H9 (cell line): Measurements from ENCODE around the gene RNF220. TPM values are rescaled to one million over a fixed set of nuclear protein-coding genes. Genes with fewer than 3 reads are reported as not detected.

Experiments used
- DNase-seq: peaks from one replicate; pipeline ENCODE4 v3.0.0-alpha.2; 2017
- H2AFZ ChIP-seq: one replicate; pipeline ENCODE4 v1.6.1; 2013; ENCODE audit warnings: mild to moderate bottlenecking, low read length, control low read depth, moderate library complexity
- H2AK5ac ChIP-seq: 2 replicates; pipeline ENCODE4 v1.6.1; 2013; ENCODE audit warnings: low read length, control low read depth, mixed read lengths; ENCODE audit not compliant: insufficient read length
- H2BK120ac ChIP-seq: one replicate; pipeline ENCODE4 v1.6.1; 2013; ENCODE audit warnings: low read depth, mild to moderate bottlenecking, low read length, control low read depth, inconsistent platforms; ENCODE audit not compliant: poor library complexity, severe bottlenecking
- H2BK12ac ChIP-seq: 2 replicates; pipeline ENCODE4 v1.6.1; 2013; ENCODE audit warnings: low read length, control low read depth, mixed read lengths, low read depth; ENCODE audit not compliant: insufficient read length
- H2BK15ac ChIP-seq: 2 replicates; pipeline ENCODE4 v1.6.1; 2013; ENCODE audit warnings: low read depth, low read length, control low read depth
- H2BK20ac ChIP-seq: one replicate; pipeline ENCODE4 v1.6.1; 2013; ENCODE audit warnings: low read depth, mild to moderate bottlenecking, low read length, control low read depth, inconsistent platforms; ENCODE audit not compliant: poor library complexity, severe bottlenecking
- H2BK5ac ChIP-seq: 2 replicates; pipeline ENCODE4 v1.6.1; 2013; ENCODE audit warnings: low read length, control low read depth, mixed read lengths; ENCODE audit not compliant: insufficient read length
- H3K14ac ChIP-seq: 2 replicates; pipeline ENCODE4 v1.6.1; 2013; ENCODE audit warnings: low read length, control low read depth; ENCODE audit not compliant: insufficient read depth
- H3K18ac ChIP-seq: 2 replicates; pipeline ENCODE4 v1.6.1; 2013; ENCODE audit warnings: low read depth, mild to moderate bottlenecking, mixed read lengths, low read length, control low read depth; ENCODE audit not compliant: insufficient read length
- H3K23ac ChIP-seq: 2 replicates; pipeline ENCODE4 v1.6.1; 2013; ENCODE audit warnings: low read length, control low read depth, mixed read lengths, low read depth; ENCODE audit not compliant: insufficient read length
- H3K23me2 ChIP-seq: 2 replicates; pipeline ENCODE4 v1.6.1; 2013; ENCODE audit warnings: low read depth, mild to moderate bottlenecking, mixed read lengths, low read length, control low read depth; ENCODE audit not compliant: insufficient read length, poor library complexity, severe bottlenecking
- H3K27ac ChIP-seq: 2 replicates; pipeline ENCODE4 v1.5.1; 2013; ENCODE audit warnings: low read length, control low read depth, mixed read lengths, low read depth; ENCODE audit not compliant: insufficient read length
- H3K27me3 ChIP-seq: 2 replicates; pipeline ENCODE4 v1.6.1; 2013; ENCODE audit warnings: low read length, control low read depth, inconsistent platforms; ENCODE audit not compliant: insufficient read depth
- H3K4ac ChIP-seq: 2 replicates; pipeline ENCODE4 v1.6.1; 2013; ENCODE audit warnings: low read depth, mild to moderate bottlenecking, control low read depth, inconsistent platforms, low read length, moderate library complexity
- H3K4me1 ChIP-seq: 2 replicates; pipeline ENCODE4 v1.6.1; 2013; ENCODE audit warnings: low read length, control low read depth, inconsistent platforms; ENCODE audit not compliant: insufficient read depth
- H3K4me2 ChIP-seq: 2 replicates; pipeline ENCODE4 v1.6.1; 2013; ENCODE audit warnings: low read length, control low read depth, mixed read lengths; ENCODE audit not compliant: insufficient read length, insufficient read depth
- H3K56ac ChIP-seq: 2 replicates; pipeline ENCODE4 v1.6.1; 2013; ENCODE audit warnings: low read depth, mild to moderate bottlenecking, mixed read lengths, low read length, control low read depth; ENCODE audit not compliant: insufficient read length
- H3K79me1 ChIP-seq: 2 replicates; pipeline ENCODE4 v1.6.1; 2013; ENCODE audit warnings: low read depth, mild to moderate bottlenecking, moderate library complexity, low read length, control low read depth, inconsistent platforms; ENCODE audit not compliant: insufficient read depth, poor library complexity, severe bottlenecking
- H3K79me2 ChIP-seq: 2 replicates; pipeline ENCODE4 v1.6.1; 2013; ENCODE audit warnings: low read length, control low read depth, inconsistent platforms; ENCODE audit not compliant: insufficient read depth
- H3K9ac ChIP-seq: 2 replicates; pipeline ENCODE4 v1.6.1; 2013; ENCODE audit warnings: low read length, control low read depth, mixed read lengths; ENCODE audit not compliant: insufficient read length; ENCODE audit errors: extremely low read depth
- H3K9me3 ChIP-seq: one replicate; pipeline ENCODE4 v1.6.1; 2013; ENCODE audit warnings: low read depth, low read length, inconsistent platforms; ENCODE audit not compliant: control insufficient read depth
- H3T11ph ChIP-seq: one replicate; pipeline ENCODE4 v1.6.1; 2013; ENCODE audit warnings: mild to moderate bottlenecking, low read length, control low read depth, inconsistent platforms
- H4K20me1 ChIP-seq: one replicate; pipeline ENCODE4 v1.6.1; 2013; ENCODE audit not compliant: control insufficient read depth, insufficient read length, insufficient read depth
- H4K5ac ChIP-seq: 2 replicates; pipeline ENCODE4 v1.6.1; 2013; ENCODE audit warnings: low read depth, mild to moderate bottlenecking, mixed read lengths, low read length, control low read depth; ENCODE audit not compliant: insufficient read length
- H4K8ac ChIP-seq: replicated peaks from 2 replicates; pipeline ENCODE4 v1.6.1; 2013; ENCODE audit warnings: low read length, control low read depth, mixed read lengths, low read depth; ENCODE audit not compliant: insufficient read length
- H4K91ac ChIP-seq: 2 replicates; pipeline ENCODE4 v1.6.1; 2013; ENCODE audit warnings: low read depth, mild to moderate bottlenecking, moderate library complexity, mixed read lengths, low read length, control low read depth; ENCODE audit not compliant: insufficient read length
- H3K27ac Mint-ChIP-seq, 3 experiments: 2 replicates in 2 of 3; 3 replicates in 1 of 3; pipeline ENCODE4 v1.8.0; 2020 to 2021; ENCODE audit warnings: mixed read lengths in 3 of 3, mild to moderate bottlenecking in 1 of 3, moderate library complexity in 1 of 3
- H3K27me3 Mint-ChIP-seq: 2 replicates; pipeline ENCODE4 v1.8.0; 2021; ENCODE audit warnings: low read depth, mild to moderate bottlenecking, moderate library complexity, mixed read lengths
- H3K36me3 Mint-ChIP-seq, 3 experiments: 2 replicates in 2 of 3; 3 replicates in 1 of 3; pipeline ENCODE4 v1.8.0; 2020 to 2021; ENCODE audit warnings: low read depth in 3 of 3, mixed read lengths in 3 of 3; ENCODE audit not compliant: insufficient read depth in 1 of 3
- H3K4me1 Mint-ChIP-seq, 2 experiments: 2 replicates each; pipeline ENCODE4 v1.8.0; 2020; ENCODE audit warnings: mixed read lengths in 2 of 2
- H3K4me3 Mint-ChIP-seq, 2 experiments: 2 replicates in 1 of 2; 3 replicates in 1 of 2; pipeline ENCODE4 v1.8.0; 2020 to 2021; ENCODE audit warnings: mild to moderate bottlenecking in 2 of 2, mixed read lengths in 2 of 2, moderate library complexity in 1 of 2
- H3K9me3 Mint-ChIP-seq, 2 experiments: 2 replicates in 1 of 2; 3 replicates in 1 of 2; pipeline ENCODE4 v1.8.0; 2020; ENCODE audit warnings: mild to moderate bottlenecking in 2 of 2, mixed read lengths in 2 of 2, moderate library complexity in 1 of 2
- CTCF ChIP-seq: fragments of 200-600 bp; sonication (generic); conservative IDR thresholded peaks from 3 replicates; pipeline ENCODE4 v1.8.0; 2021; ENCODE audit warnings: antibody characterized with exemption, mild to moderate bottlenecking
- WGBS: extraction: QIAGEN DNeasy Blood & Tissue Kit; methylation state at CpG from one replicate; pipeline ENCODE4 v1.1.7; 2013; ENCODE audit warnings: missing lambda C conversion rate, low lambda C conversion rate, mixed read lengths; ENCODE audit not compliant: insufficient read length; ENCODE audit errors: extremely low coverage; 5-methylcytosine and 5-hydroxymethylcytosine counted together
- total RNA-seq: library from RNA; stranded (reverse); gene quantifications from 2 replicates; pipeline ENCODE4 v1.2.1, GENCODE V29; 2021

The RNF220 gene
- total RNA-seq, 1 experiment from 2014 or later = 109 TPM

- Histone ChIP-seq H3K23me2 (no peaks in the 10 kb centered on the region), H2BK120ac (no peak overlapping the region), H3K9ac (no peak overlapping the region), H2AK5ac (no peak overlapping the region), H3K18ac (no peak overlapping the region), H2AFZ (no peak overlapping the region), H4K91ac (no peak overlapping the region), H3K56ac (no peak overlapping the region), H3T11ph (no peak overlapping the region), H3K27me3 (no peaks in the 10 kb centered on the region), H3K14ac (no peak overlapping the region), H2BK5ac (no peak overlapping the region), H2BK20ac (no peak overlapping the region), H4K5ac (no peak overlapping the region), H2BK12ac (no peak overlapping the region), H4K8ac (no peak overlapping the region), H3K4me1 (no peaks in the 10 kb centered on the region), H3K4ac (no peak overlapping the region), H3K23ac (no peak overlapping the region), H3K4me2 (no peak overlapping the region), H3K27ac (no peak overlapping the region), H3K79me2 (no peaks in the 10 kb centered on the region), H3K79me1 (no peaks in the 10 kb centered on the region), H2BK15ac (no peak overlapping the region), H4K20me1 (no peaks in the 10 kb centered on the region), H3K9me3 (no peaks in the 10 kb centered on the region)
- H3K9me3 Mint-ChIP-seq = no peaks in the 10 kb centered on the region
- WGBS = no CpG with 5 or more reads among the region's 12 CpGs
- H3K4me1 Mint-ChIP-seq = peaks cover 5% of the 10 kb centered on the region in 2 experiments; a peak in 3 of 4 replicates
- no peaks in the 10 kb centered on the region for H3K36me3 Mint-ChIP-seq
- TF ChIP-seq CTCF = no peak
- H3K27me3 Mint-ChIP-seq = peaks cover 20% of the 10 kb centered on the region
- no peak overlapping the region for H3K27ac Mint-ChIP-seq
- DNase-seq = no peak
- no peak overlapping the region for H3K4me3 Mint-ChIP-seq
Observed at GRCh38 chr1:44624268-44624901, 219.3 kb downstream of the RNF220 start.
